GM19395 (cell line): Measurements from ENCODE around the gene IL1RL2.

Source experiments
- ATAC-seq: cut with Tn5 transposase; IDR thresholded peaks from one replicate; pipeline ENCODE4 v1.9.1; 2021; ENCODE audit warnings: mild to moderate bottlenecking, moderate library complexity; ENCODE audit not compliant: unreplicated experiment

Gene IL1RL2

DNA sequence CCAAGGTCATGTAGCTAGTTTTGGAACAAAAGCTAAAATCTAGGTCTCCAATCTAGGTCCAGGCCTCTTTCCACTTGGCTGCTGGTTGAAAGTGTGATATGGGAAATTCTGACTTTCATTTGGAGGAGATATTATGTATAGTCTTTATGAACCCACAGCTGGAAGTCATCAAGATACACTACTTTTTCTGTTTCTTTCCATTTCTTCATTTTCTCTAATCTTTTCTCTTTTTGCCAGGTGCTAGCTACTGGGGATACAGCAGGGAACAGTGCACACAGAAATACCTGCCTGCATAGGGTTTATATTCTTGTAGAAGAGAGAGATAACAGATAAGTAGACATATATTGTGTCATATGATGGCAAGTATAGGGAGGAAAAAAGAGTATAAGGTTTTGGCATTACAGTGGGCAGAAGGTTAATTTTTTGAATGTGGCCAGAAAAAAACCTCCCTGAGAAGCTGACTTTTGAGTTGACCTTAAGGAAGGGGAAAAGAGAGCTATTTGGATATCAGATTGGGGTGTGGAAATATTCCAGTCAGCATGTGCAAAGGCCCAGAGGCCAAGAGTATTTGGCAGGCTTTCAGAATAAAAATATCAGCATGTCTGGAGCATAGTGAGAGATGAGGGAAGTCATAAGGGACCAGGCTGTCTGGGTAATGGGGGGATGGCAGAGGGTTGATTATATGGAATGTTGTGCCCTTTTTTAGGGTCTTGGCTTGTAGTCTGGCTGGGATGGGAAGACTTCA lies 28.6 kb upstream of the IL1RL2 start:
- ATAC-seq: no peak

DNA sequence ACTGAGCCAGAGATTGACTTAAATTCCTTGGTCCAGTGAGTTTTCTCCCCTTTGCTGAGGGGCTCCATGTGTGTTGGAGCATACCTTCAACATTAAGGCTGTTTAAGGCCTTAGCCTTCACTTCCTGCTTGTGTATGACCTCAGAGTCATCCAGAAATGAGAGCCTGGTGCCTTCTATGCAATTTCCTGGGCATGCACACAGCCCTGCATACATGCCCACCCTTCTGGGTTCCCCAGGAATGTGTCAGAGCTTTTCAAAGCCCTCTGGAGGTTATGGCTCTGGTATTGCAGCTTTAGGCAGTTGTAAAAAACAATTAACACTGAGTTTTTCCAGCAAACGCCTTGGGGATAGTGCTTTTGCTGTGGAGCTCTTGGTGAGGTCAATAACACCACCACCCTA lies 27.5 kb upstream of the IL1RL2 start:
- ATAC-seq: no peak

DNA sequence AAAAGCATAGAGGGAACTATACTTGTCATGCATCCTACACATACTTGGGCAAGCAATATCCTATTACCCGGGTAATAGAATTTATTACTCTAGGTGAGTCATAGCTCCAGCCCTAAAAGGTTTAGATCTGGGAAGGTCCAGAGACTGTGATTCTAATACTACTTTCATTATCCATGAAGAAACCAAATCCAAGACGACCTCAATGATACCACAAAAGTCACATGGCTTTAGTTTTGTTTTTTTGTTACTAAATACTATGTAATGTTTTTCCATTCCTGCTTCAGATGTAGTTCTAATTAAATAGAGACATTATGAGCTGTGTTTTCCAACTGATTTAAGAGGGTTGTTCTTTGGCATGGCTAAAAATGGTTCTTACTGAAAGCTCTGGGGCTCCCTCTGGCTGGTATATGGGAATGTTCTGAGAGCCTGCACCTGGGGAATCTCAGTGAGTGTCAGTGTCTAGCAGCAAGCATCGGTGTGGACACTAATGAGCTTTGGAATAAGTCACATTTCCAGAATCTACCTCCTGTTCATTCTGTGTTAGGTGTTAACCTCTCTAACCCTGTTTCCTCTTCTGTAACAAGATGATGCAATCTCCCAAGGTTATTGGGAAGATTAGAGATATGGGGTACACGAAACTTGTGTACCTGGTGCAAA lies 20.5 kb upstream of the IL1RL2 start:
- no peak for ATAC-seq

DNA sequence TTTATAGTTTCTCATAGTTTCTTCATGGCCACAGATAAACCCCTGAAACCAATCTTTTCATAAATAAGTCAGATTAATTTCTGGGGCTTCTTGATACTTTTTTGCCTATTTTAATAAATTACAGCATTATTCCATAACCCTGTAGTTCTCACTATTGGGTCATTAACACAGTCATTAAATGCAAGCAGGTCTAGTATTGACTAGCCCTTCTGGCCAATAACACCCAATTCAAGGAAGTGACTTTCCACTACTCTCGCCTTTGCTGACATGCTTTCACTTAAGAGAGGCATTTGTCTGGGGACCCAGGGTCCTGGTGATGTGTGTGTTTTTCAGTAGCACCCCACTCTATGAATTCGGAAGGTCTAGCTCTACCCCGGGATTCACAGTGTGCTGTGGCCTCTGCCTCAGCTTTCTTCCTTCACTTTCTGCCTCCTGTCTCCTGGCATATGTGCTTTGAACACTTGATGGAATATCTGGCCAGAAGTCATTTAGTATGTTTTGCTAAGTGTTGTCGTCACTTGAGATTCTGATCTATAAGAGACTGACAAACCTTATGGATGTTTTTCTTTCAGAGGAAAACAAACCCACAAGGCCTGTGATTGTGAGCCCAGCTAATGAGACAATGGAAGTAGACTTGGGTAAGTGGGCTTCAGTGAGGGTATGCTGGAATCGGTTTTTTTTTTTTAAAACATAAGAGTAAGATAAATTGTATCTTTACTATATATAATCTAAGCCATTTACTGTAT lies 18.6 kb upstream of the IL1RL2 start:
- no peak for ATAC-seq

DNA sequence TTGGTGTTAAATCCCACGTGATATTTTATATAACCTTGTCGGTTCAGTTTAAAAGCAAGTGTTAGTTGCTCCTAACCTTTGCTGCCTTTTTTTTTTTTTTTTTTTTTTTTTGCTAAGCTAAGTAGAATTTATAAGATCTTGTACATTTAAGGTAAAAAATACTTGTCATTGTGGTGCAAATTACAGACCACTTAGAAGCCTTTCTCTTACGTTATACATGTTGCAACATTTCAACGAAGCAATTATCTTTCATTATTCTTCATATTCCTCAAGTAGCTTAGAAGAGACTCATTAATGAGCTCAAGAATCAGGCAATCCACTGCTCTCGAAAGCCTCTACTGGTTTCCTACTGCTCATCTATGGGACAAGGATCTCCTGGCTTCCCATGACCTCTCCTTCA lies 14.9 kb upstream of the IL1RL2 start:
- no peak for ATAC-seq

DNA sequence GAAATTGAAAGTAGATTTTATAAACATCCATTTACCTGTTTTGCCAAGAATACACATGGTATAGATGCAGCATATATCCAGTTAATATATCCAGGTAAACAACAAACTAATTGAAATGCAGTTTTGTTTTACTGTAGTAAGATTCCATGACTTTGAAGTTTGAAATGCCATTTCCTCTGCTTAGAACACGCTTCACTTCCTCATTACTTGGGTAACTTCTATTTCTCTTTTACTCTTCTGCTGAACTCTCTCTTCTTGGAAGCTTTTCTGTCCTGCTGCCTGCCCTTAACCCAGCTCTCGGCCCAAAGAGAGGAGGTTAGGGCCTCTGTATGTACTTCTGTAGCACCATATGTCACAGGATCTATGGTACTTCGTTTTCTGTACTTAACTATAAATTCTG lies 14.1 kb upstream of the IL1RL2 start:
- no peak for ATAC-seq

DNA sequence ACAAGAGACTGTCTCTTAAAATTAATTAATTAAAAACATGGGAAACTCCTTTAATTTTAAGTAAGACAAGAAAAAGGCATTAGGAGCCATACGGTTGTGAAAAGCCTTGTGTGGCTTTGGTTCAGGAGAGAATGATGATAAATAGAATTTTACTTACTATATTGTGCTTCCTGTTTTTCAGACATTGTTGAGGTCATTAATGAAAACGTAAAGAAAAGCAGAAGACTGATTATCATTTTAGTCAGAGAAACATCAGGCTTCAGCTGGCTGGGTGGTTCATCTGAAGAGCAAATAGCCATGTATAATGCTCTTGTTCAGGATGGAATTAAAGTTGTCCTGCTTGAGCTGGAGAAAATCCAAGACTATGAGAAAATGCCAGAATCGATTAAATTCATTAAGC lies 10.7 kb upstream of the IL1RL2 start:
- no peak for ATAC-seq

DNA sequence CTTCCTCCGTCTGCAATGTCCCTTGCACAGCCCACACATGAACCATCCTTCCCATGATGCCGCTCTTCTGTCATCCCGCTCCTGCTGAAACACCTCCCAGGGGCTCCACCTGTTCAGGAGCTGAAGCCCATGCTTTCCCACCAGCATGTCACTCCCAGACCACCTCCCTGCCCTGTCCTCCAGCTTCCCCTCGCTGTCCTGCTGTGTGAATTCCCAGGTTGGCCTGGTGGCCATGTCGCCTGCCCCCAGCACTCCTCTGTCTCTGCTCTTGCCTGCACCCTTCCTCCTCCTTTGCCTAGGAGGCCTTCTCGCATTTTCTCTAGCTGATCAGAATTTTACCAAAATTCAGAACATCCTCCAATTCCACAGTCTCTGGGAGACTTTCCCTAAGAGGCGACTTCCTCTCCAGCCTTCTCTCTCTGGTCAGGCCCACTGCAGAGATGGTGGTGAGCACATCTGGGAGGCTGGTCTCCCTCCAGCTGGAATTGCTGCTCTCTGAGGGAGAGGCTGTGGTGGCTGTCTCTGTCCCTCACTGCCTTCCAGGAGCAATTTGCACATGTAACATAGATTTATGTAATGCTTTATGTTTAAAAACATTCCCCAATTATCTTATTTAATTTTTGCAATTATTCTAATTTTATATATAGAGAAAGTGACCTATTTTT lies 8.9 kb upstream of the IL1RL2 start:
- ATAC-seq: no peak

DNA sequence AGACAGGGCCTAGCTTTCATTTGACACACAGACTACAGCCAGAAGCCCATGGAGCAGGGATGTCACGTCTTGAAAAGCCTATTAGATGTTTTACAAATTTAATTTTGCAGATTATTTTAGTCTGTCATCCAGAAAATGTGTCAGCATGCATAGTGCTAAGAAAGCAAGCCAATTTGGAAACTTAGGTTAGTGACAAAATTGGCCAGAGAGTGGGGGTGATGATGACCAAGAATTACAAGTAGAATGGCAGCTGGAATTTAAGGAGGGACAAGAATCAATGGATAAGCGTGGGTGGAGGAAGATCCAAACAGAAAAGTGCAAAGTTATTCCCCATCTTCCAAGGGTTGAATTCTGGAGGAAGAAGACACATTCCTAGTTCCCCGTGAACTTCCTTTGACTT lies 7.8 kb upstream of the IL1RL2 start:
- no peak for ATAC-seq

DNA sequence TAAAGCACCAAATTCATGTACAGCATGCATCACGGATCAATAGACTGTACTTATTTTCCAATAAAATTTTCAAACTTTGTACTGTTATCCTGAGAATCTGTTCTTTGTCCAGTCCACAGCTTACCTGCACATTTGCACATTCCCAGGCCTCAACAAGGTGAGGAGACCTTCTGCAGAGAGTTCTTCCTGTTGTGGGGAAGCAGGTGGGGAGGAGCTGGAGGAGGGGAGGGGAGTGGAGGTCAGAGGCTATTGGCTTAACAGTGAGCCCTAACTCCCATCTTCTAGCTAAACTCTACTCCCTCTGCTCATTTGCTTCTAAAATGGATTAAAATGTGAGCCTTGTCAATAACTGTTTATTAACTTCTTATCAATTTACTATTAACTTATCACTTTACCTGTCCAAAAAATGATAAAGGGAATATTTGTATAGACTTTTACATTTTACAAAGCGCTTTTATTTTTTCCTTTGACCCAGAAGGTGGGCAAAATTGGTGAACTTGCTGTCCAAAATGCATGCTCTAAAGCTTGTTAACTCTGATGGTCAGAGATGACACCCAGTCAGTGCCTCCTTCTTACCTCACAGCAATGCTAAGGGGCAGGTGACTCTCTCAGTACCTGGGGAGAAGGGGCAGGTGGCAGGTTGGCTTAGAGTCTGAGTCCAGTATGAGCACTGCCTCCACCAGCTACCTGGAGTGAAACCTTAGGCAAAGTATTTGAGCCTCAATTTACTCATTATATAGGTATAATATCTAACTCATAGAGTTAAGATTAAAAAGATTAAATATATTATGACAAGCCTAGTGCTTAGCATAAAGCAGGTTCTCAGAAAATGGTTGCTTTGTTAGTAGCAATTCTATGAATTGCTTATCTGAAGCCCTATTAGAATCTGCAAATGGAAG lies 6.8 kb upstream of the IL1RL2 start:
- no peak for ATAC-seq

DNA sequence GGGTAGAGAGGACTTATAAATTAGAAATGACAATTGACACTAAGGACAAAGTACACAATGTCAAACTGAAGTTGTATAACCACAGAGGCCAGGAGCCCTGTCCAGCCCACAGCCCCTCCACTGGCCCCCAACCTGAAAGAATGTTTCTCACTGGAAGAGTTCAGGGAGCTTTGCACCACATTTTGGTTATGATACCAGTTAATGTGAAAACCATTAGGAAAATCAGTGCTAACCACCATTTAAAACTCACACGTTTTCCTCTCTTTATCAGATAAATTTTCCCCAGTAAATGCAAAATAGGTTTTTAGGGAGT lies 6.2 kb upstream of the IL1RL2 start:
- no peak for ATAC-seq

DNA sequence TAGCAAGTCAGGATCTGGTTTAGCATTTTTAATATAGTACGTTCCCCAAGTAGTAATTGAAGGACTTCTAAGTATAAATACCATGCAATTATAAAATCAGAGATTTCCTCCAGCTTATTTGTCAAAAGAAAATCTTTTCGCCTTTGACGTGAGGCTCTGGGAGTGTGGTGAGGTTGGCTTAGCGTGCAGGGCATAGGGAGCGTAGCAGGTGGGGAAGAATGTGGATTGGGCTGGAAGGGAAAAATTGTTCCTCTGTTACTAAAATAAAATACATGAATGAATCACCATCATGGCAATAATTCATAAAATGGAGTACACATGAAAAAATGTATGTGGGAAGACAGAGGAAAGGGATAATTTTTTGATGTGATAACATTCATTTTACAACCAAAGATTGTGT lies 5.4 kb upstream of the IL1RL2 start:
- ATAC-seq: no peak

DNA sequence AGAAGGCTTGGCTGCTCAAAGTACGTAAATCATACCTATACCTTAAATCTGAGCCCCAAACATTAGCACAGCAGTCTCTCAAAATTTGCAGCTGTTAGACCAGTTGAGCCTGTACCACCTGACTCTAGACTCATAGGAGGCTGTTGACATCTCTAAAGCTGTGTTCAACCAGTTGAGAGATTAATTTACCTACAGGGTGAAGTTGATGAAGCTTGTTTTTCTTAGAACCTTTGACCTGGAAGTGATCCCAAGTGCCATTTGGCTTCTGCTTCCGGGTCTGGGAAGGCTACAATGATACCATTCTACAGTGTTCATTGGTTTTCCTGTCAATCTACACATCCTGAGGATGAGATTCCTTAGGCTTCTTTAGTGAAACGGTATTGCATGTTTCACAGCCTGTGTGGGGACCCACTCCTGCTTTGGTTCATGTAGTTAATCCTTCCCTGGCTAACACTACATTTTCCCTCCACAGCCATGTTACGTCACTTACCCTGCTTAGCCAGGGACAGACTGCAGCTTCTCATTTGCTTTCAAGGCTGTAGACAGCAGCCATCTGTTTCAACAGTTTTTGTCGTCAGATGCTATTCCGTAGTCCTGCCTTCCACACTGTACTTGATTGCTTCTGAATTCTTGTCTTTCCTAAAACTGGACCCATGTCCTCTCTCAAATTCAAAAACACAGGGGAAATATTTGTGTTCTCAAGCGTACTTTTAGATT lies 4.7 kb upstream of the IL1RL2 start:
- ATAC-seq: no peak

DNA sequence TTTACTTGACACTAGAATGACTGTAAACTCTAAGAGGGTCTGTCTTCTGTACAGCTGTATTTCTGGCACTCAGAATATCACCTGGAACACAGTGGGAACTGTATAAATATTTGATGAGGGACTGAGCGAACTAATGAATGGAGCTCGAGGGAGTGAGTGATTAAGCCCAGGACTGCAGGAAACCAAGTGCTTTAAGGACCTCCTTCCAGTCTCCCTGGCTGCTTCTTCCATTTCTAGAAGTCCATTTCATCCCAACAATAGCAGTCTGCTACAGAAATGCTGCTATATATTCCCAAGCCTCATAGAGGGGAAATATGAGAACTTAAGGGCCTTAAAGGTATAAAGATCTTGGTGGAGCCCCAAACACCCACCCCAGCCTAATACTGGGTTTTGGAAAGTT lies 2.8 kb upstream of the IL1RL2 start:
- ATAC-seq: no peak

DNA sequence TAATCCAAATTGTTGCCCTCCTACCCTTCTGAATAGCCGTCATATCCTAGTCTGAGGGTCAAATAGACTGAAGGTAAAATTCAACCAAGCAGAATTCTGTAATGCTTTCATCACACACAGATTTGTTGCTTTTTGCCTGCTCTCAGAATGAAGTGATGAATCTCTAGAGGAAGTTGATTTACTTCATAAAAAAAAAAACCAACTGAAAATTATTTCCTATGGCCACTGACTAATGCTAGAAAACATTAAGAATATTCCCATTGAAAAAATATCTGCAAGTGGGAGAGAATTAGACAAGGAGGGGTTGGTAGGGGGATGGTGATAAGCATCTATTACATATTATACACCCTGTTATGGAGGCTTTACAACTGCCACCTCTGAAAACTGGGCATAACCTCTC lies 2.3 kb upstream of the IL1RL2 start:
- ATAC-seq: no peak

DNA sequence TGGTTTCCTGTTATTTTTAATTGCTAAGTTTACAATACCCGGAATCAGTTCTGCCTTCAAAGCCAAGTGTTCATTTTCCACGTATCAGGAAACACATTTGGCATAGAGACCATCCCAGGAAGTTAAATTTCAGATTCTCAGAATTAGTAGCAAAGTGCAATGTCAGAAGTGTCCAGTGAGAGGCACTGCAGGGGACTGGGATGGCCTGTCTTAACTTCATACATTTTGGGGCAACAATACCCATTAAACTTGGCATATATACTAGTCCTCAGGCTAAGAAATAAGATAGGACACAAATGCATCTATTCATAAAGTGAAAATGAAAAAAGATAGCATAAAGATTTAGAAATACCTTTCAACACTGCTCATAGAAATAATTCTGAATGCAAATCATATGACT lies 1.5 kb upstream of the IL1RL2 start:
- ATAC-seq: no peak

DNA sequence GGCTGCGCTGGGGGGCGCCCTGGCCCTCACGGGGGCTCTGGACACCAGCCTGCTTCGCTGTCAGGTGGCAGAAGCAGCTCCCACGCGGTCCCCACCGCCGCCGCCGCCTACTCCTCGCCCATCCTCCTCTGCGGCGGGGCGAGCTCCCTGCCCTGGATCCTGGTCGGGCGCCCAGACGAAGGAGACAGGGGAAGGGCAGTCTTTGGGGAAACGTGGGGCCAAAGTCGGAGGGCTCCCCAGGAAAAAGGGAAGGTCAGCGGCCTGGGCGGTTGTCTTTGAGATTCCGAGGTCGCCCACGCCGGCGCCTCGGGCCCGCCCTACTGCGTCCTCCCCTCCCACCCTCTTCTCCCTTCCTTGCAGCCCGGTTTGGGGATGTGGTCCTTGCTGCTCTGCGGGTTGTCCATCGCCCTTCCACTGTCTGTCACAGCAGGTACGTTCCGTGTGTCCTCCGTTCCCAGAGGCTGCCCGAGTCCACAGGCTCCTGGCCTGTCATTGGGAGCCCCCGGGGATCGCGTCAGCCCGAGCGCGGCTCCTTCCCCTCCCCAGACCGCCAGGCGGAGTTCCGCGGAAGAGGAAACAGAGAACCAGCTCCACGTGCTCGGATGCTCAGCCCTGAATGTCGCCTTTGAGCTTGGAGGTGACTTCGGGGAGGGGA lies 800 bp downstream of the IL1RL2 start:
- no peak for ATAC-seq

DNA sequence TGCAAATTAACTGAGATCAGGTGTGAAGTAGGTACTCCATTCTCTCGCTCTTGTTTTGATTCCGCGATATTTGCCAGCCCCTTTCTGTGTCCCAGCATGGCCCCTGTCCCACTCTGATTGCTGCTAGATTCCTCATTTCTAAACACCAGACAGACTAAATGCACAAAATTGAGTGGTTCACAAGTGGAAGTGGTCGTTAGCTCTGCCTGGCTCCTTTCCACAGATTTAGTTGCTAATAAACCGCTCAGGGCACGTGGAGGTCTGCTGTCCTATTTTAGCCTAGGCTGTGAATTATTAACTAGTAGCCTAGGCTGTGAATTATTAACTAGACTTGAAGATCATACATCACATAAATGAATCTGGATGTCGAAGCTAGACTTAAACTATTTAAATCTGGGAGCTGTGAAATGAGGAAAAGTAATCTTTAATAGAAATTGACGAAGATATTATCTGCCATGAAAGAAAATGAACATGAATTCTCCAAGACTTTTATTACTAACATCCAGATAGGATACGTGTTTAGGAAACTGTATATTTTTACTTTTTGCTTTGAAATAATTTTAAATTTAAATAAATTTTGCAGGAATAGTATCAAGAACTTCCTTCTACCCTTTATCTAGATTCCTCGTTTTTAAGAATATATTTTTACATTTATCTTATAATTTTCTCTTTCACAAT lies 3.7 kb downstream of the IL1RL2 start:
- no peak for ATAC-seq

DNA sequence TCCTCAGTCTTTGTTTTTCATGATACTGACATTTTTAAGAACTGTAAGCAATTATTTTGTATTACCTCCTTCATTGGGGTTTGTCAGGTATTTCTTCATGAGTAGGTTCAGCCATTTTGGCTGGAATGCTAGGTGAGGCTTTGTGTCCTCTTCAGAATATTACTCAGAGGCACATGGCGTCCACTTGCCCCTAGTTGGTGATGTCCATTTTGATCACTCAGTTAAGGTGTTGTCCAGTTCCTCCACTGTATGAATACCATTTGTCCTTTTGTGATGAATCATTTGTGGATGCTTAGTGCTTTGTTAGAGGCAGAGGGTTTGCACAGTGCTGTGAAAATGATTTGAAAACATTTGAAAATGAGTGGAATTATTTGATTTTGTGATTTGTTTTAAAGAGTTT lies 4.7 kb downstream of the IL1RL2 start:
- ATAC-seq: no peak
